Astrocyte of the cerebellum (primary cell): ENCODE measurements around the gene DENND1B.
"Not testable (repeated sequence)": the region's sequence is repeated elsewhere in the genome, so short reads cannot be mapped to it uniquely, and the experiment has no call there.

Experiments used
- DNase-seq: peaks from one replicate; pipeline ENCODE4 v3.0.0-alpha.2; 2011; ENCODE audit warnings: low read depth
- H3K4me3 ChIP-seq: 2 replicates; pipeline ENCODE4 v1.5.1; 2011; ENCODE audit warnings: mild to moderate bottlenecking, low read depth, low read length, moderate library complexity
- CTCF ChIP-seq: IDR thresholded peaks from 2 replicates; pipeline ENCODE4 v1.5.1; 2012; ENCODE audit warnings: low read length, low read depth, moderate library complexity, mild to moderate bottlenecking; ENCODE audit errors: missing control alignments
- in situ Hi-C: cut with HindIII; loops from 2 replicates; pipeline ENCODE4 v1.10.0; 2017; ENCODE audit warnings: low sequenced_read_pairs

DENND1B gene

GRCh38 chr1:197769287-197769686, 6.0 kb downstream of the DENND1B start:
- in situ Hi-C loops, result no loop called here
- H3K4me3 ChIP-seq, result no peak overlapping the region
- TF ChIP-seq CTCF, result no peak
- DNase-seq, result no peak

GRCh38 chr1:197768014-197768805, 7.1 kb downstream of the DENND1B start:
- no peak for DNase-seq
- in situ Hi-C loops, result no loop called here
- no peak overlapping the region for H3K4me3 ChIP-seq
- no peak for TF ChIP-seq CTCF

- TF ChIP-seq CTCF, result no peak
- no peak for DNase-seq
- in situ Hi-C loops, result no loop called here
- no peak overlapping the region for H3K4me3 ChIP-seq
These were observed 11.5 kb downstream of the DENND1B start for GRCh38 chr1:197763769-197764168.

GRCh38 chr1:197763307-197763706, 12.0 kb downstream of the DENND1B start:
- in situ Hi-C loops, result no loop called here
- DNase-seq, result no peak
- TF ChIP-seq CTCF, result no peak
- H3K4me3 ChIP-seq, result no peak overlapping the region

GRCh38 chr1:197761654-197762053, 13.6 kb downstream of the DENND1B start:
- H3K4me3 ChIP-seq, result no peak overlapping the region
- in situ Hi-C loops, result no loop called here
- no peak for TF ChIP-seq CTCF
- no peak for DNase-seq

GRCh38 chr1:197755553-197755952, 19.7 kb downstream of the DENND1B start:
- in situ Hi-C loops, DNase-seq, H3K4me3 ChIP-seq: not testable (repeated sequence)

- H3K4me3 ChIP-seq, DNase-seq, in situ Hi-C loops: not testable (repeated sequence)
These were observed 22.6 kb downstream of the DENND1B start for GRCh38 chr1:197752652-197753164.

GRCh38 chr1:197750366-197750765, 24.9 kb downstream of the DENND1B start:
- TF ChIP-seq CTCF, result no peak
- in situ Hi-C loops, result no loop called here
- DNase-seq, result no peak
- H3K4me3 ChIP-seq, result no peak overlapping the region
